Measurements from ENCODE around the gene TMTC4. TPM values are rescaled to one million over a fixed set of nuclear protein-coding genes. Genes with fewer than 3 reads are reported as not detected.

The TMTC4 gene
- total RNA-seq, 4 donors from 2014 or later, result 6.5 to 10.6 (median 7.7) TPM

GRCh38 chr13:100646871-100647270 lies 27.7 kb downstream of the TMTC4 start:
- no peaks in the 10 kb centered on the region for H3K9me3 ChIP-seq
- H3K27ac ChIP-seq, result no peak overlapping the region
- TF ChIP-seq CTCF (IDR thresholded peaks at IDR 0.05 in 4 of 5, conservative IDR thresholded peaks at IDR 0.05 in 1 of 5) (no peak), POLR2A (IDR thresholded peaks at IDR 0.05) (no peak)
- intact Hi-C loops (cut with DNase I; ENCODE audit: low total_unique reads) (no loop called here), in situ Hi-C loops (cut with MboI; ENCODE audit: low sequenced_read_pairs in 4 of 4) (no loop called here)
- H3K36me3 ChIP-seq, result no peaks in the 10 kb centered on the region
- peaks cover 0 to 8% of the 10 kb centered on the region in 2 donors for H3K4me1 ChIP-seq
- ATAC-seq, result no peak
- no peak overlapping the region for H3K4me3 ChIP-seq
- DNase-seq, result no peak
- no peaks in the 10 kb centered on the region for H3K27me3 ChIP-seq

- TF ChIP-seq CTCF (IDR thresholded peaks at IDR 0.05 in 4 of 5, conservative IDR thresholded peaks at IDR 0.05 in 1 of 5) (no peak), POLR2A (IDR thresholded peaks at IDR 0.05) (no peak)
- no peak for DNase-seq
- in situ Hi-C loops (cut with MboI; ENCODE audit: low sequenced_read_pairs in 4 of 4) (no loop called here), intact Hi-C loops (cut with DNase I; ENCODE audit: low total_unique reads) (no loop called here)
- Histone ChIP-seq H3K9me3 (no peaks in the 10 kb centered on the region), H3K36me3 (peaks cover 0 to 2% of the 10 kb centered on the region in 2 donors), H3K27me3 (no peaks in the 10 kb centered on the region), H3K4me1 (peaks cover 0 to 8% of the 10 kb centered on the region in 2 donors), H3K4me3 (no peak overlapping the region), H3K27ac (no peak overlapping the region)
- no peak for ATAC-seq
Observed at GRCh38 chr13:100646030-100646673, 28.4 kb downstream of the TMTC4 start.

- no peak for DNase-seq
- TF ChIP-seq POLR2A (IDR thresholded peaks at IDR 0.05), result no peak
- no peak for TF ChIP-seq CTCF (IDR thresholded peaks at IDR 0.05 in 4 of 5, conservative IDR thresholded peaks at IDR 0.05 in 1 of 5)
- H3K27me3 ChIP-seq, result no peaks in the 10 kb centered on the region
- no peak overlapping the region for H3K4me3 ChIP-seq
- no peak for ATAC-seq
- intact Hi-C loops (cut with DNase I; ENCODE audit: low total_unique reads), result no loop called here
- in situ Hi-C loops (cut with MboI; ENCODE audit: low sequenced_read_pairs in 4 of 4), result no loop called here
- H3K9me3 ChIP-seq, result no peaks in the 10 kb centered on the region
- peaks cover 0 to 3% of the 10 kb centered on the region in 2 donors for H3K4me1 ChIP-seq
- H3K36me3 ChIP-seq, result peaks cover 0 to 3% of the 10 kb centered on the region in 2 donors
- H3K27ac ChIP-seq, result no peak overlapping the region
Observed at GRCh38 chr13:100645382-100645781, 29.2 kb downstream of the TMTC4 start.

GRCh38 chr13:100644371-100644770 lies 30.2 kb downstream of the TMTC4 start:
- no peak for TF ChIP-seq POLR2A (IDR thresholded peaks at IDR 0.05)
- TF ChIP-seq CTCF (IDR thresholded peaks at IDR 0.05 in 4 of 5, conservative IDR thresholded peaks at IDR 0.05 in 1 of 5), result no peak
- H3K36me3 ChIP-seq, result peaks cover 0 to 3% of the 10 kb centered on the region in 2 donors
- H3K9me3 ChIP-seq, result no peaks in the 10 kb centered on the region
- no peak overlapping the region for H3K27ac ChIP-seq
- no peak for DNase-seq
- ATAC-seq, result no peak
- intact Hi-C loops (cut with DNase I; ENCODE audit: low total_unique reads), result no loop called here
- in situ Hi-C loops (cut with MboI; ENCODE audit: low sequenced_read_pairs in 4 of 4), result no loop called here
- H3K27me3 ChIP-seq, result no peaks in the 10 kb centered on the region
- H3K4me1 ChIP-seq, result no peaks in the 10 kb centered on the region
- no peak overlapping the region for H3K4me3 ChIP-seq

GRCh38 chr13:100637796-100638195 lies 36.8 kb downstream of the TMTC4 start:
- no peaks in the 10 kb centered on the region for H3K27me3 ChIP-seq
- no peak overlapping the region for H3K27ac ChIP-seq
- no peaks in the 10 kb centered on the region for H3K9me3 ChIP-seq
- DNase-seq, result no peak
- H3K4me3 ChIP-seq, result no peak overlapping the region
- peaks cover 0 to 25% of the 10 kb centered on the region in 2 donors for H3K36me3 ChIP-seq
- TF ChIP-seq CTCF (IDR thresholded peaks at IDR 0.05 in 4 of 5, conservative IDR thresholded peaks at IDR 0.05 in 1 of 5) (no peak), POLR2A (IDR thresholded peaks at IDR 0.05) (no peak)
- in situ Hi-C loops (cut with MboI; ENCODE audit: low sequenced_read_pairs in 4 of 4) (no loop called here), intact Hi-C loops (cut with DNase I; ENCODE audit: low total_unique reads) (no loop called here)
- no peaks in the 10 kb centered on the region for H3K4me1 ChIP-seq
- ATAC-seq, result no peak

Data from gastrocnemius medialis (tissue), 4 donors.